Adrenal gland (tissue), 5 donors: ENCODE measurements around the gene ZNRF3.

Experiments
- CTCF ChIP-seq, 6 experiments: fragments of 450-650 bp in 4 of 6; fragments of 200-600 bp in 2 of 6; sonication (generic) in 1 of 6; IDR thresholded peaks; 1 replicate in 5 of 6; 2 replicates in 1 of 6; pipeline versions ENCODE4 v1.5.1 to v1.8.0; 2016 to 2021; ENCODE audit warnings: antibody characterized with exemption in 6 of 6, mild to moderate bottlenecking in 2 of 6, moderate library complexity in 1 of 6
- POLR2A ChIP-seq, 2 donors: fragments of 450-650 bp; IDR thresholded peaks; one replicate each; pipeline ENCODE4 v1.6.1; 2017; ENCODE audit warnings: antibody characterized with exemption in 2 of 2, mild to moderate bottlenecking in 2 of 2, moderate library complexity in 1 of 2
- donor health status: DM: no; HTN: no; CAD: no.

DNA sequence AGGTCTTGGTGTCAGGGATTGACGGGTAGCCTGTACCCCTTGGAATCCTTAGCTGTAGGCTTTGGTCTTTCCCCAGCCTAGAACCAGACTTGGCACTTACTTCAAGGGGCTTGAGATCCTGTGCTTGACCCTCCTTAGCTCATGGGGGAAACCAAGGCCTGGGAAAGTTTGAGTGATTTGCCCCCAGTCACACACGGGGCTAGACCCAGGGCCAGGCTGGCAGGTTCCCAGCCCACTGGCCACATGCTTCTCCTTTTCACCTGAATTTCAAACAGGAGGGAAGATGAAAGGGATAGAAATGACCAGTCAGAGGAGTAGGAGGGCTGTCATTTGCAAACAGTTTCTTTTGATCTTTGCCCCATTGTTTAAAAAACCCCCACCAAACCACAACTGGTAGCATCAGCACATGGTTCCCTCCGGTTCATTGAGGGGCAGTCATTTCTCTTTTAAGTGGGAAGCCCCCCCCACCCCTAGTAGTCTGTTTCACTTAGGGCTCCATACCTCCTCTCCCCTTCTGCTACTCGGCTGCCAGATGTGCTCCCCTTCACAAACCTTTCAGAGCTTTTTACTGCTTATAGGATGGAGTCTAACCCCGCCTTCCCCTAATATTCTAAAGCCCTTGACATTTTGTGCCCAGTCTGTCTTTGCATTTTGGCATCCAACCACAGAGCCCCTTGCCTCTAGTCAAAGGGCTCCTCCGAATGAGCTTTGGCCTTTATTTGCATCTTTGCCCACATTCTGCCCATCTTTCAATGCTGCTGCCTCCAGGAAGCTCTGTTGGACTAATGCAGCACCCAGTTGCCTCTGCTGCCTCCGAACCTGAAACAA is 37.6 kb downstream of the ZNRF3 start:
- TF ChIP-seq CTCF (IDR thresholded peaks at IDR 0.05) = no peak
- no peak for TF ChIP-seq POLR2A (IDR thresholded peaks at IDR 0.05)
